Thyroid gland (tissue), 4 donors: ENCODE measurements around the gene NCBP2L. TPM values are rescaled to one million over a fixed set of nuclear protein-coding genes. Genes with fewer than 3 reads are reported as not detected.

Experiments used
- DNase-seq, 2 donors: peaks; one replicate each; pipeline ENCODE4 v3.0.0-alpha.2; 2019
- H3K27ac ChIP-seq, 3 donors: fragments of 200-600 bp; sonication (generic); 1 replicate in 2 of 3; 2 replicates in 1 of 3; pipeline ENCODE4 v1.5.1; 2016 to 2019; ENCODE audit warnings: mild to moderate bottlenecking in 1 of 3, moderate library complexity in 1 of 3
- H3K27me3 ChIP-seq: fragments of 200-600 bp; sonication (generic); one replicate; pipeline ENCODE4 v1.5.1; 2019
- H3K36me3 ChIP-seq, 2 donors: fragments of 200-600 bp; sonication (generic); one replicate each; pipeline ENCODE4 v1.5.1; 2016 to 2019
- H3K4me1 ChIP-seq, 2 donors: fragments of 200-600 bp; sonication (generic); one replicate each; pipeline ENCODE4 v1.5.1; 2017 to 2019
- H3K4me3 ChIP-seq, 3 donors: fragments of 200-600 bp; sonication (generic); replicated peaks in 1 of 3; 1 replicate in 2 of 3; 2 replicates in 1 of 3; pipeline ENCODE4 v1.5.1; 2016; ENCODE audit warnings: mild to moderate bottlenecking in 1 of 3
- H3K9me3 ChIP-seq: fragments of 200-600 bp; sonication (generic); one replicate; pipeline ENCODE4 v1.5.1; 2017
- POLR2A ChIP-seq, 2 donors: fragments of 450-650 bp; IDR thresholded peaks; one replicate each; pipeline ENCODE4 v1.6.1; 2017; ENCODE audit warnings: antibody characterized with exemption in 2 of 2, mild to moderate bottlenecking in 2 of 2, moderate library complexity in 1 of 2
- WGBS, 2 donors: methylation state at CpG; one replicate each; pipeline ENCODE4 v1.1.5; 2017; 5-methylcytosine and 5-hydroxymethylcytosine counted together
- intact Hi-C: fragments of 100-400 bp; cut with DNase I; formaldehyde crosslinking; loops from one replicate; pipeline ENCODE4 v1.15.1; 2023
- total RNA-seq, 4 donors: library from RNA; depleted of rRNA; stranded (reverse); fragments of >200 nt; gene quantifications; one replicate each; pipeline ENCODE4 v1.2.3, GENCODE V29; 2016
- TF ChIP-seq, protein P1 (sequence below), 6 experiments: fragments of 200-600 bp in 3 of 6; fragments of 450-650 bp in 3 of 6; sonication (generic) in 3 of 6; IDR thresholded peaks; one replicate each; pipeline ENCODE4 v1.5.1; 2016 to 2019; ENCODE audit warnings: antibody characterized with exemption in 6 of 6, mild to moderate bottlenecking in 2 of 6, inconsistent platforms in 1 of 6, moderate library complexity in 1 of 6

Gene NCBP2L
- total RNA-seq, 4 donors from 2014 or later = not detected

DNA sequence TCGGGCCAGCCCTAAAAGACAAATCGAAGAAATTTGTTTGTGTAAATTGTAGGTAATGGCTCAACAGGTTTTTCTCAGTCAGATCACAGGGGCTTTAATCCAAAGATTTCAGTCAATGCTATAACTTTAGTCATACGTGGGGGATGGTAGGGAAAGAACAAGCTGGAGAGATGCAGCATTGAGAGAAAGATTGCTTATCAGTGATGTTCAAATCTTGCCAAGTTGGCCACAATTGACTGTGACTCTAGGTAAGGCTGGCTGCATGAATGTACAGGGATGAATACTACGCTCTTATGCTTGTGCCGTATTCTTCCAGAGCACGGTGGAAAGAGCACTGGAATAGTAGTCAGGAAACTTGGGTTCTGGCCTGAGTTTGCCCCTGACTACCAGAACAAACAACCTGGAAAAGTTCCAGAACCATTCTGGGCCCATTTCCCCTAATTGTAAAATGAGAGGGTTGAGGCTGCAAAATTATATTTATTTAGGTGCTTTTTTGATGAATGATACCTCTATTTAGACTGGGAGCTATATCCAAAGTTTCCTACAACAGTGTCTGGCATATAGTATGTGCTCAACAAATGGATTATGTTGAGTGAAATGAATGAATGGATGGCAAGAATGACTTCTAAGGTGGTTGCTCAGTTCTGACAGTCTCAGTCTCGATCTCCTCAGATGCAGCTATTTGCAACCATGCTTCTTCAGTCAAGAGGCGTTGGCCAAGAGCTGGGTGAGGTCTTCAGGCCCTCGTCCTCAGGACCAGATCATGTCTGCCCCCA lies 46.4 kb upstream of the NCBP2L start:
- TF ChIP-seq, protein P1, sequence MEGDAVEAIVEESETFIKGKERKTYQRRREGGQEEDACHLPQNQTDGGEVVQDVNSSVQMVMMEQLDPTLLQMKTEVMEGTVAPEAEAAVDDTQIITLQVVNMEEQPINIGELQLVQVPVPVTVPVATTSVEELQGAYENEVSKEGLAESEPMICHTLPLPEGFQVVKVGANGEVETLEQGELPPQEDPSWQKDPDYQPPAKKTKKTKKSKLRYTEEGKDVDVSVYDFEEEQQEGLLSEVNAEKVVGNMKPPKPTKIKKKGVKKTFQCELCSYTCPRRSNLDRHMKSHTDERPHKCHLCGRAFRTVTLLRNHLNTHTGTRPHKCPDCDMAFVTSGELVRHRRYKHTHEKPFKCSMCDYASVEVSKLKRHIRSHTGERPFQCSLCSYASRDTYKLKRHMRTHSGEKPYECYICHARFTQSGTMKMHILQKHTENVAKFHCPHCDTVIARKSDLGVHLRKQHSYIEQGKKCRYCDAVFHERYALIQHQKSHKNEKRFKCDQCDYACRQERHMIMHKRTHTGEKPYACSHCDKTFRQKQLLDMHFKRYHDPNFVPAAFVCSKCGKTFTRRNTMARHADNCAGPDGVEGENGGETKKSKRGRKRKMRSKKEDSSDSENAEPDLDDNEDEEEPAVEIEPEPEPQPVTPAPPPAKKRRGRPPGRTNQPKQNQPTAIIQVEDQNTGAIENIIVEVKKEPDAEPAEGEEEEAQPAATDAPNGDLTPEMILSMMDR (IDR thresholded peaks at IDR 0.05) = no peak
- TF ChIP-seq POLR2A (IDR thresholded peaks at IDR 0.05) = no peak
- 65 to 67% methylated on average over 6 to 8 of the region's 9 CpGs for WGBS, 2 donors
- Histone ChIP-seq H3K27ac (peak overlapping the region; percentile 75 to 83 (median 82)), H3K9me3 (no peaks in the 10 kb centered on the region), H3K4me3 (no peak overlapping the region), H3K4me1 (peaks cover 55 to 80% of the 10 kb centered on the region in 2 donors), H3K36me3 (no peaks in the 10 kb centered on the region), H3K27me3 (no peaks in the 10 kb centered on the region)
- no peak for DNase-seq
- intact Hi-C loops = no loop called here

DNA sequence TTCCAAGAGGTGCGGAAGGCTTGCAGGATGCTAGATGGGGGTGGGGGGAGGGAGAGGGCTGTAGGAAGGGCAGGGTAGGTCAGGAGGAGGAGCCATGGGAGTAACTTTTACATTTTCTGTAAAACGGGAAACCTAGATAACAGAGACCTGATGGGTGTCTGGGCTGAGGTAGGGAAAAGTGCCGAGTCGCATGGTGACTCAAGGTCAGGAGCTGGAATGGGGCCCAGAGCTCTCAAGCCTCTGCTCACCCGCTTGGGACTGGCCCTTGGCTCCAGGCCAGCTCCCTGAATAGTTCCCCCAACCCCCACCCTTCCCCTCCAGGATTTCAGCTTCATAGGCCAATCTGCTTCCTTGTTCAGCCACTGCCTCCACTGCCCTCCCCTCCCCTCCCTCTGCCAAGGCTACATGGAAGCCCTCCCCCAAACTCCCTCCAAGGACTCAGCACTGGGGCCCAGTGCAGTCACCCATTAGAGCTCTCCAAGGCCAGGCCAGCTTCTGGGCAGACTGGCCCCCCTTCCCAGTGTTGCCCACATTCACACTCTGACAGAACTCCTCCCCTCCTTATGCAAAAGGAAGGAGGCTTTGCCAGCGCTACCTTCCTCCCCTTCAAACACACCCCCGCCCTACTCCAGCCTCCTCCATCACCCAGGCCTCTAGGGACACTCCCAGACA lies 45.6 kb upstream of the NCBP2L start:
- WGBS, 2 donors = 13 to 17% methylated on average over 4 to 5 of the region's 7 CpGs
- intact Hi-C loops = no loop called here
- H3K4me3 ChIP-seq = no peak overlapping the region
- no peaks in the 10 kb centered on the region for H3K27me3 ChIP-seq
- DNase-seq = peak; percentile 94 to 95
- H3K27ac ChIP-seq = peak overlapping the region; percentile 75 to 83 (median 82)
- H3K9me3 ChIP-seq = no peaks in the 10 kb centered on the region
- H3K36me3 ChIP-seq = no peaks in the 10 kb centered on the region
- TF ChIP-seq POLR2A (IDR thresholded peaks at IDR 0.05) = peak in 1 of 2 donors; percentile 48
- TF ChIP-seq, protein P1 (IDR thresholded peaks at IDR 0.05) = no peak
- peaks cover 56 to 80% of the 10 kb centered on the region in 2 donors for H3K4me1 ChIP-seq

DNA sequence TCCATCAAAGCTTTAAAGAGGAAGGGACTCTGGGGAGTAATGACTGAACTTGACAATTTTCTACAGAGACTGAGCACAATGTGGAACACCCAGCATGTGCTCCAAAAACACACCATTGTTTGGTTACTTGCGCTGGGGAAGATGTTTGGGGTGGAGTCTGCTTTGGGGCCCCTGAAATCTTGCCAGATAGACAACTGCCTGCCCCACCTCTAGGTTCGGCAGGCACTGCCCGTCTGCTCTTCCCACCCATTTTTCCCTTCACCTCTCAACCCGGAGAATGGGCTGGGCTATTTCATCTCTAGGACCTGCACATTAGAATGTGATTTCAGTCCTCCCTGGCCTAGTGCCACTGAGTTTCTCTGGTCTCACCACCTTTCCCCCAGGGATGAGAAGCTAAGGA lies 43.8 kb upstream of the NCBP2L start:
- Histone ChIP-seq H3K4me3 (no peak overlapping the region), H3K36me3 (no peaks in the 10 kb centered on the region), H3K4me1 (peaks cover 67 to 82% of the 10 kb centered on the region in 2 donors), H3K9me3 (no peaks in the 10 kb centered on the region), H3K27ac (peak overlapping the region; percentile 15 to 48 (median 29)), H3K27me3 (no peaks in the 10 kb centered on the region)
- no peak for TF ChIP-seq POLR2A (IDR thresholded peaks at IDR 0.05)
- TF ChIP-seq, protein P1 (IDR thresholded peaks at IDR 0.05) = no peak
- no peak for DNase-seq
- intact Hi-C loops = no loop called here
- WGBS, 2 donors = 62 to 72% methylated on average over 4 of the region's 4 CpGs

DNA sequence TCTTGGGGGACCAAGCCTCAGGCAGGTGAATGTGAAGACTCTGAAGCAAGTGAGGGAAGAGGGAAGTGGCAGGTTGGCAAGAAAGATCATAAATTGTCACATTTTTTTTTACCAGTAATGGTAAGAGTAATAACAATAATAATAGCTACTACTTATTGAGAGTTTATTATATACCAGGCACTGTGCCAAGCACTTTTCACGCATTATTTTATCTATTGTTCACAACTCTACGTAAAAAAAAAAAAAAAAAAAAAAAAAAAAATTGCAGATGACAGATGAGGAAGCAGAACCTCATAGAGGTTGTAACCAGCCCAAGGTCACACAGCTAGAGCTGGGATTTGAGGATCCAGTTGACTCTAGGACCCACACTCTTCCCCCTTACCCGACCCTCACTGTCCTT lies 42.9 kb upstream of the NCBP2L start:
- peak overlapping the region in 2 of 3 donors; percentile 48 to 87 for H3K27ac ChIP-seq
- H3K4me1 ChIP-seq = peaks cover 67 to 82% of the 10 kb centered on the region in 2 donors

More for the DNA sequence above, 42.9 kb upstream of the NCBP2L start:
- no peak for DNase-seq
- intact Hi-C loops = no loop called here
- Histone ChIP-seq H3K36me3 (no peaks in the 10 kb centered on the region), H3K9me3 (no peaks in the 10 kb centered on the region), H3K27me3 (no peaks in the 10 kb centered on the region), H3K4me3 (no peak overlapping the region)
- 72 to 87% methylated on average over 3 of the region's 3 CpGs for WGBS, 2 donors
- TF ChIP-seq POLR2A (IDR thresholded peaks at IDR 0.05) = no peak
- TF ChIP-seq, protein P1 (IDR thresholded peaks at IDR 0.05) = no peak
